Measurements from ENCODE around the gene CPT1C. TPM values are rescaled to one million over a fixed set of nuclear protein-coding genes. Genes with fewer than 3 reads are reported as not detected.

The CPT1C gene
- total RNA-seq, 1 donor from 2014 or later: 12.3 TPM

GRCh38 chr19:49696115-49696514 is 5.2 kb downstream of the CPT1C start:
- Histone ChIP-seq H3K36me3 (no peaks in the 10 kb centered on the region), H3K27ac (no peak overlapping the region), H3K4me1 (peaks cover 0 to 5% of the 10 kb centered on the region in 2 donors), H3K27me3 (no peaks in the 10 kb centered on the region), H3K4me3 (no peak overlapping the region), H3K9me3 (no peaks in the 10 kb centered on the region)
- DNase-seq (ENCODE audit: low spot score in 2 of 2): no peak
- intact Hi-C loops (cut with DNase I): no loop called here
- no peak for TF ChIP-seq CTCF (IDR thresholded peaks at IDR 0.05)

- H3K4me1 ChIP-seq: no peaks in the 10 kb centered on the region
- TF ChIP-seq CTCF (IDR thresholded peaks at IDR 0.05): no peak
- H3K27me3 ChIP-seq: no peaks in the 10 kb centered on the region
- intact Hi-C loops (cut with DNase I): no loop called here
- H3K27ac ChIP-seq: no peak overlapping the region
- no peak for DNase-seq (ENCODE audit: low spot score in 2 of 2)
- H3K36me3 ChIP-seq: no peaks in the 10 kb centered on the region
- H3K9me3 ChIP-seq: no peaks in the 10 kb centered on the region
- H3K4me3 ChIP-seq: no peak overlapping the region
Measured at GRCh38 chr19:49696865-49697264, 5.9 kb downstream of the CPT1C start.

- no peak for TF ChIP-seq CTCF (IDR thresholded peaks at IDR 0.05)
- no peak for DNase-seq (ENCODE audit: low spot score in 2 of 2)
Measured at GRCh38 chr19:49699364-49699763, 8.4 kb downstream of the CPT1C start.

GRCh38 chr19:49700563-49700962 is 9.6 kb downstream of the CPT1C start:
- Histone ChIP-seq H3K4me1 (no peaks in the 10 kb centered on the region), H3K9me3 (no peaks in the 10 kb centered on the region), H3K27me3 (no peaks in the 10 kb centered on the region), H3K36me3 (no peaks in the 10 kb centered on the region), H3K4me3 (no peak overlapping the region), H3K27ac (no peak overlapping the region)
- TF ChIP-seq CTCF (IDR thresholded peaks at IDR 0.05): no peak
- no peak for DNase-seq (ENCODE audit: low spot score in 2 of 2)
- intact Hi-C loops (cut with DNase I): no loop called here

More at GRCh38 chr19:49699364-49699763, 8.4 kb downstream of the CPT1C start:
- Histone ChIP-seq H3K4me1 (no peaks in the 10 kb centered on the region), H3K27me3 (no peaks in the 10 kb centered on the region), H3K9me3 (no peaks in the 10 kb centered on the region), H3K4me3 (no peak overlapping the region), H3K27ac (no peak overlapping the region), H3K36me3 (no peaks in the 10 kb centered on the region)
- intact Hi-C loops (cut with DNase I): no loop called here

GRCh38 chr19:49701271-49701786 is 10.4 kb downstream of the CPT1C start:
- H3K27ac ChIP-seq: no peak overlapping the region
- no peaks in the 10 kb centered on the region for H3K36me3 ChIP-seq
- H3K4me3 ChIP-seq: no peak overlapping the region
- no peak for TF ChIP-seq CTCF (IDR thresholded peaks at IDR 0.05)
- H3K4me1 ChIP-seq: no peaks in the 10 kb centered on the region
- DNase-seq (ENCODE audit: low spot score in 2 of 2): no peak
- H3K9me3 ChIP-seq: no peaks in the 10 kb centered on the region
- intact Hi-C loops (cut with DNase I): no loop called here
- no peaks in the 10 kb centered on the region for H3K27me3 ChIP-seq
